ENCODE data around the gene PHKA2.

PHKA2 gene

DNA sequence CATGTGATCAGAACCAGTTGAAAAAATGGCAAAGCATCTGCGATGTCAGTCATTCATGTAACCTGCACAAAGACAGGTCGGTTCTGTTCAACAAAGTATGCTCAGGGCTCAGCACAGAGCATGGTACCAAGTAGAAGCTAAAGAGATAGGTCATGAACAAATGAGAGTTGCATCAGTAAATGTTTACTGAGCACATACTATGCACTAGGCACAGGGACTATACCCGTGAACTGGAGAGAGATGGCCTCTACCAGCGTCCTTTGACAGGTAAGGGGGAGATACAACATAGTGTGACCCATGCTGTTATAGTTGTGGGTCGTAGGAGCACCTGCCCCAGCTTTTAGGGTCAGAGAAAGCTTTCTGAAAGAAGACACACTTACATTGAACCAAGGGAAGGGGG, 46.7 kb downstream of the PHKA2 start:
- Histone ChIP-seq H2AFZ (ENCODE audit: low read length) (no peak overlapping the region), H3K4me2 (ENCODE audit: low read depth, low read length, poor library complexity, severe bottlenecking) (no peak overlapping the region), H3K4me1 (ENCODE audit: insufficient read depth, low read length, poor library complexity, severe bottlenecking) (no peaks in the 10 kb centered on the region), H3K36me3 (ENCODE audit: insufficient read depth, low read length) (peaks cover 35% of the 10 kb centered on the region; the same call in 1 of the 2 replicates), H3K27me3 (ENCODE audit: insufficient read depth, low read length, poor library complexity, severe bottlenecking) (no peaks in the 10 kb centered on the region), H3K4me3 (ENCODE audit: low read length, poor library complexity, severe bottlenecking) (no peak overlapping the region), H3K79me2 (ENCODE audit: insufficient read depth, low read length) (no peaks in the 10 kb centered on the region), H3K9ac (ENCODE audit: low read depth, low read length, poor library complexity, severe bottlenecking) (no peak overlapping the region), H4K20me1 (ENCODE audit: insufficient read depth, low read length, poor library complexity, severe bottlenecking) (no peaks in the 10 kb centered on the region), H3K9me3 (ENCODE audit: insufficient read depth, low read depth, low read length) (no peaks in the 10 kb centered on the region), H3K9me2 (replicated peaks; ENCODE audit: low read depth, low read length) (no peaks in the 10 kb centered on the region), H3F3A (ENCODE audit: low read depth) (no peaks in the 10 kb centered on the region)
- no peak for TF ChIP-seq EZH2phosphoT487 (IDR thresholded peaks at IDR 0.05; ENCODE audit: borderline replicate concordance)
- TF ChIP-seq, protein P1, sequence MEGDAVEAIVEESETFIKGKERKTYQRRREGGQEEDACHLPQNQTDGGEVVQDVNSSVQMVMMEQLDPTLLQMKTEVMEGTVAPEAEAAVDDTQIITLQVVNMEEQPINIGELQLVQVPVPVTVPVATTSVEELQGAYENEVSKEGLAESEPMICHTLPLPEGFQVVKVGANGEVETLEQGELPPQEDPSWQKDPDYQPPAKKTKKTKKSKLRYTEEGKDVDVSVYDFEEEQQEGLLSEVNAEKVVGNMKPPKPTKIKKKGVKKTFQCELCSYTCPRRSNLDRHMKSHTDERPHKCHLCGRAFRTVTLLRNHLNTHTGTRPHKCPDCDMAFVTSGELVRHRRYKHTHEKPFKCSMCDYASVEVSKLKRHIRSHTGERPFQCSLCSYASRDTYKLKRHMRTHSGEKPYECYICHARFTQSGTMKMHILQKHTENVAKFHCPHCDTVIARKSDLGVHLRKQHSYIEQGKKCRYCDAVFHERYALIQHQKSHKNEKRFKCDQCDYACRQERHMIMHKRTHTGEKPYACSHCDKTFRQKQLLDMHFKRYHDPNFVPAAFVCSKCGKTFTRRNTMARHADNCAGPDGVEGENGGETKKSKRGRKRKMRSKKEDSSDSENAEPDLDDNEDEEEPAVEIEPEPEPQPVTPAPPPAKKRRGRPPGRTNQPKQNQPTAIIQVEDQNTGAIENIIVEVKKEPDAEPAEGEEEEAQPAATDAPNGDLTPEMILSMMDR (conservative IDR thresholded peaks at IDR 0.05; ENCODE audit: low read length): no peak

DNA sequence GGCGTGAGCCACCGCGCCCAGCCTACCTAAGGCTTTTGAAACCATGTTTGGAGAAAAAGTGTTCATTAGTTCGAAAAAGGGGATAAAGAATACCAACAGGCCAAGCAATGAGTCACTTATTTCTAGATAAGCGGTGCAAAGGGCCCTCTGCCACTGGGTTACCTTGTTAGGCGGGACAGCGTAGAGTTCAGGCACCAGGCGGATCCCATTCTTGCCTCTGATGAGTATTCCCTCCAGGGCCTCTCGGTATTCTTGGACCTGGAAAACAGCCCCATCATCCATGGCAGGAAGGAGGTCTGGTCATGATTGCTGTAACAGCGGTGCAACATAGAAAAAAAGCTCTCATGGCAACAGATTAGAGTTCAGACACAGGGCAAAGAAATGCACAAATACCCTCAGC, 48.0 kb downstream of the PHKA2 start:
- H2AFZ ChIP-seq (ENCODE audit: low read length): no peak overlapping the region
- H3K4me2 ChIP-seq (ENCODE audit: low read depth, low read length, poor library complexity, severe bottlenecking): no peak overlapping the region
- no peak overlapping the region for H3K4me3 ChIP-seq (ENCODE audit: low read length, poor library complexity, severe bottlenecking)
- no peak overlapping the region for H3K9ac ChIP-seq (ENCODE audit: low read depth, low read length, poor library complexity, severe bottlenecking)
- no peaks in the 10 kb centered on the region for H3K79me2 ChIP-seq (ENCODE audit: insufficient read depth, low read length)
- H3F3A ChIP-seq (ENCODE audit: low read depth): no peaks in the 10 kb centered on the region
- no peaks in the 10 kb centered on the region for H3K27me3 ChIP-seq (ENCODE audit: insufficient read depth, low read length, poor library complexity, severe bottlenecking)
- H3K4me1 ChIP-seq (ENCODE audit: insufficient read depth, low read length, poor library complexity, severe bottlenecking): no peaks in the 10 kb centered on the region
- no peaks in the 10 kb centered on the region for H3K9me2 ChIP-seq (replicated peaks; ENCODE audit: low read depth, low read length)
- H3K9me3 ChIP-seq (ENCODE audit: insufficient read depth, low read depth, low read length): no peaks in the 10 kb centered on the region
- no peaks in the 10 kb centered on the region for H4K20me1 ChIP-seq (ENCODE audit: insufficient read depth, low read length, poor library complexity, severe bottlenecking)
- H3K36me3 ChIP-seq (ENCODE audit: insufficient read depth, low read length): peaks cover 32% of the 10 kb centered on the region; the same call in 1 of the 2 replicates
- no peak for TF ChIP-seq EZH2phosphoT487 (IDR thresholded peaks at IDR 0.05; ENCODE audit: borderline replicate concordance)
- TF ChIP-seq, protein P1 (conservative IDR thresholded peaks at IDR 0.05; ENCODE audit: low read length): no peak

- H3K27me3 ChIP-seq (ENCODE audit: insufficient read depth, low read length, poor library complexity, severe bottlenecking): no peaks in the 10 kb centered on the region
- no peak overlapping the region for H2AFZ ChIP-seq (ENCODE audit: low read length)
- H3K79me2 ChIP-seq (ENCODE audit: insufficient read depth, low read length): no peaks in the 10 kb centered on the region
- peaks cover 29% of the 10 kb centered on the region; the same call in 1 of the 2 replicates for H3K36me3 ChIP-seq (ENCODE audit: insufficient read depth, low read length)
- H3K4me1 ChIP-seq (ENCODE audit: insufficient read depth, low read length, poor library complexity, severe bottlenecking): no peaks in the 10 kb centered on the region
- no peak overlapping the region for H3K4me2 ChIP-seq (ENCODE audit: low read depth, low read length, poor library complexity, severe bottlenecking)
- no peaks in the 10 kb centered on the region for H3K9me2 ChIP-seq (replicated peaks; ENCODE audit: low read depth, low read length)
- TF ChIP-seq EZH2phosphoT487 (IDR thresholded peaks at IDR 0.05; ENCODE audit: borderline replicate concordance): no peak
- TF ChIP-seq, protein P1 (conservative IDR thresholded peaks at IDR 0.05; ENCODE audit: low read length): no peak
- H3K9me3 ChIP-seq (ENCODE audit: insufficient read depth, low read depth, low read length): no peaks in the 10 kb centered on the region
- no peak overlapping the region for H3K9ac ChIP-seq (ENCODE audit: low read depth, low read length, poor library complexity, severe bottlenecking)
- H3K4me3 ChIP-seq (ENCODE audit: low read length, poor library complexity, severe bottlenecking): no peak overlapping the region
- H4K20me1 ChIP-seq (ENCODE audit: insufficient read depth, low read length, poor library complexity, severe bottlenecking): no peaks in the 10 kb centered on the region
- H3F3A ChIP-seq (ENCODE audit: low read depth): no peaks in the 10 kb centered on the region
Observed at GRCh38 chrX:18934708-18935107, 49.2 kb downstream of the PHKA2 start.

Measured in Loucy (cell line).